Liver (tissue), 2 donors: ENCODE results near the gene NKD1.

Experiments
- YY1 ChIP-seq: IDR thresholded peaks from 2 replicates; pipeline ENCODE4 v1.6.1; 2016; ENCODE audit warnings: antibody characterized with exemption, mild to moderate bottlenecking
- TF ChIP-seq, protein P1 (sequence below): fragments of 150-350 bp; IDR thresholded peaks from 2 replicates; pipeline ENCODE4 v1.5.1; 2017; ENCODE audit warnings: improper control_type of control experiment, low read depth, low read length; ENCODE audit not compliant: missing input control
- TF ChIP-seq, protein P2 (sequence below): IDR thresholded peaks from 2 replicates; pipeline ENCODE4 v1.6.1; 2016; ENCODE audit warnings: antibody characterized with exemption
- TF ChIP-seq, protein P3 (sequence below): IDR thresholded peaks from 2 replicates; pipeline ENCODE4 v1.6.1; 2016; ENCODE audit warnings: antibody characterized with exemption, mild to moderate bottlenecking
- donor health status: healthy.

DNA sequence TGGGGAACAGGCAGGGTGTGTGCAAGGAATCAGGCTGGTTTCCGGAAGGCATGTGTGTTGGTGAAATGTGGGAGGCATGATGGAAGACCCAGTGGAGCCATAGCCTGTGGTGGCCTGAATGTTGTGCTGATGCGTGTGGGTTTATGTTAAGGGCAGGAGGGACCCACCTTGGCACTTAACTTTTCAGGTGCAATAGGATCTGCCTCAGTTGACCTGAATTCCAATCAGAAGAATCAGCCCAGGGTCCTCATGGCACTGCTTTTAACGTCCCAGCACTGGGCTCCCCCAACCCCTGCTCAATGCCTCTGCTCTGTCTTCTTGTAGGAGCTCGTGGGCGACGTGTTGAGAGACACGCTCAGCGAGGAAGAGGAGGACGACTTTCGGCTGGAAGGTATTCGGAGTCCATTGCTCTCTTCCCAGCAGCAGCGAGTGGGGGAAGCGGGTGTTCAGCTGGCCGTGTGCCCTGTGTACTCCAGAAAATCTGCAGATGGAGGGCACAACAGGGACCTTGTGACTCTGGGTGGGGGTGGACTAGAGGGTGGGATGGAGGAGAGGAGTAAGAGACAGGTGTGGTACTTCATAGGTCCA, 59.9 kb downstream of the NKD1 start:
- TF ChIP-seq YY1 = no peak
- TF ChIP-seq, protein P1, sequence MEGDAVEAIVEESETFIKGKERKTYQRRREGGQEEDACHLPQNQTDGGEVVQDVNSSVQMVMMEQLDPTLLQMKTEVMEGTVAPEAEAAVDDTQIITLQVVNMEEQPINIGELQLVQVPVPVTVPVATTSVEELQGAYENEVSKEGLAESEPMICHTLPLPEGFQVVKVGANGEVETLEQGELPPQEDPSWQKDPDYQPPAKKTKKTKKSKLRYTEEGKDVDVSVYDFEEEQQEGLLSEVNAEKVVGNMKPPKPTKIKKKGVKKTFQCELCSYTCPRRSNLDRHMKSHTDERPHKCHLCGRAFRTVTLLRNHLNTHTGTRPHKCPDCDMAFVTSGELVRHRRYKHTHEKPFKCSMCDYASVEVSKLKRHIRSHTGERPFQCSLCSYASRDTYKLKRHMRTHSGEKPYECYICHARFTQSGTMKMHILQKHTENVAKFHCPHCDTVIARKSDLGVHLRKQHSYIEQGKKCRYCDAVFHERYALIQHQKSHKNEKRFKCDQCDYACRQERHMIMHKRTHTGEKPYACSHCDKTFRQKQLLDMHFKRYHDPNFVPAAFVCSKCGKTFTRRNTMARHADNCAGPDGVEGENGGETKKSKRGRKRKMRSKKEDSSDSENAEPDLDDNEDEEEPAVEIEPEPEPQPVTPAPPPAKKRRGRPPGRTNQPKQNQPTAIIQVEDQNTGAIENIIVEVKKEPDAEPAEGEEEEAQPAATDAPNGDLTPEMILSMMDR = no peak
- TF ChIP-seq, protein P2, sequence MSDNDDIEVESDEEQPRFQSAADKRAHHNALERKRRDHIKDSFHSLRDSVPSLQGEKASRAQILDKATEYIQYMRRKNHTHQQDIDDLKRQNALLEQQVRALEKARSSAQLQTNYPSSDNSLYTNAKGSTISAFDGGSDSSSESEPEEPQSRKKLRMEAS = no peak
- TF ChIP-seq, protein P3, sequence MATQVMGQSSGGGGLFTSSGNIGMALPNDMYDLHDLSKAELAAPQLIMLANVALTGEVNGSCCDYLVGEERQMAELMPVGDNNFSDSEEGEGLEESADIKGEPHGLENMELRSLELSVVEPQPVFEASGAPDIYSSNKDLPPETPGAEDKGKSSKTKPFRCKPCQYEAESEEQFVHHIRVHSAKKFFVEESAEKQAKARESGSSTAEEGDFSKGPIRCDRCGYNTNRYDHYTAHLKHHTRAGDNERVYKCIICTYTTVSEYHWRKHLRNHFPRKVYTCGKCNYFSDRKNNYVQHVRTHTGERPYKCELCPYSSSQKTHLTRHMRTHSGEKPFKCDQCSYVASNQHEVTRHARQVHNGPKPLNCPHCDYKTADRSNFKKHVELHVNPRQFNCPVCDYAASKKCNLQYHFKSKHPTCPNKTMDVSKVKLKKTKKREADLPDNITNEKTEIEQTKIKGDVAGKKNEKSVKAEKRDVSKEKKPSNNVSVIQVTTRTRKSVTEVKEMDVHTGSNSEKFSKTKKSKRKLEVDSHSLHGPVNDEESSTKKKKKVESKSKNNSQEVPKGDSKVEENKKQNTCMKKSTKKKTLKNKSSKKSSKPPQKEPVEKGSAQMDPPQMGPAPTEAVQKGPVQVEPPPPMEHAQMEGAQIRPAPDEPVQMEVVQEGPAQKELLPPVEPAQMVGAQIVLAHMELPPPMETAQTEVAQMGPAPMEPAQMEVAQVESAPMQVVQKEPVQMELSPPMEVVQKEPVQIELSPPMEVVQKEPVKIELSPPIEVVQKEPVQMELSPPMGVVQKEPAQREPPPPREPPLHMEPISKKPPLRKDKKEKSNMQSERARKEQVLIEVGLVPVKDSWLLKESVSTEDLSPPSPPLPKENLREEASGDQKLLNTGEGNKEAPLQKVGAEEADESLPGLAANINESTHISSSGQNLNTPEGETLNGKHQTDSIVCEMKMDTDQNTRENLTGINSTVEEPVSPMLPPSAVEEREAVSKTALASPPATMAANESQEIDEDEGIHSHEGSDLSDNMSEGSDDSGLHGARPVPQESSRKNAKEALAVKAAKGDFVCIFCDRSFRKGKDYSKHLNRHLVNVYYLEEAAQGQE = no peak
